Measurements from ENCODE around the gene ZNF547.

DNA sequence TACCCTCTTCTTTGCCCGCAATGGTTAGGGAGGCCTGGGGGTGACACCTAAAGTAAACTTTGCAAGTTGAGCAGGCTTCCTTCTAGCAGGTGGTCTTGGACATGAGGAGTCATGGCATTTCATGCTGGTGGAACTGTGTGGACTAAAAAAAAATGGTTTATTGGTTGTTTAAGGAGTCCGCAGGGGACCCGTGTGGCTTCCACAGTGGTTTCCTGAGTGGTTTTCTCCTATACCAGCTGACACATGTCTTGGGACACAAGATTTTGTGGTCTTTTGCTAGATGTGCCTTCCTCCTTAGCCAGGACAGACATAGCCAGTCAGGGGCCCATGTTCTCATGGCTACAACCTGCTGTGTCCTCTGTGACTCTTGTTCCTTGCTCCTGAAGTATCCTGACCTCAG, 41.6 kb upstream of the ZNF547 start:
- TF ChIP-seq POLR2AphosphoS5 (IDR thresholded peaks at IDR 0.05; ENCODE audit: low read depth, low read length) (no peak), POLR2A (IDR thresholded peaks at IDR 0.05; ENCODE audit: low read depth, low read length) (no peak), TAF1 (IDR thresholded peaks at IDR 0.05; ENCODE audit: borderline replicate concordance, low read depth, low read length) (no peak)
